GM12864 (cell line): ENCODE data around the gene DNAAF2.

Experiments used
- DNase-seq: peaks from one replicate; pipeline ENCODE4 v3.0.0-alpha.2; 2011; ENCODE audit warnings: low read depth
- H3K4me3 ChIP-seq: 2 replicates; pipeline ENCODE4 v1.5.1; 2011; ENCODE audit warnings: mild to moderate bottlenecking, low read depth, low read length, control low read depth
- CTCF ChIP-seq: IDR thresholded peaks from 2 replicates; pipeline ENCODE4 v1.5.1; 2011; ENCODE audit warnings: low read depth, mild to moderate bottlenecking, moderate library complexity, low read length, control low read depth, inconsistent platforms; ENCODE audit errors: missing control alignments

DNAAF2 gene

GRCh38 chr14:49633640-49634546, 1.2 kb downstream of the DNAAF2 start:
- H3K4me3 ChIP-seq: peak overlapping the region; percentile 94
- peak; percentile 84 for DNase-seq
- peak; percentile 79 for TF ChIP-seq CTCF

GRCh38 chr14:49623941-49624839, 10.9 kb downstream of the DNAAF2 start:
- no peak for DNase-seq
- peak overlapping the region; percentile 100 for H3K4me3 ChIP-seq
- TF ChIP-seq CTCF: no peak

- no peak for TF ChIP-seq CTCF
- peak overlapping the region; percentile 100 for H3K4me3 ChIP-seq
- DNase-seq: no peak
Observed at GRCh38 chr14:49623387-49623786, 11.7 kb downstream of the DNAAF2 start.

GRCh38 chr14:49622022-49622607, 12.9 kb downstream of the DNAAF2 start:
- H3K4me3 ChIP-seq: peak overlapping the region; percentile 100
- DNase-seq: no peak

GRCh38 chr14:49621114-49621881, 13.7 kb downstream of the DNAAF2 start:
- H3K4me3 ChIP-seq: peak overlapping the region; percentile 100
- no peak for TF ChIP-seq CTCF
- DNase-seq: no peak

More at GRCh38 chr14:49622022-49622607, 12.9 kb downstream of the DNAAF2 start:
- no peak for TF ChIP-seq CTCF
